PC-9 (cell line): Measurements from ENCODE around the gene NTM. TPM values are rescaled to one million over a fixed set of nuclear protein-coding genes. Genes with fewer than 3 reads are reported as not detected.

Experiments
- BruUV-seq: library from RNA; stranded (reverse); fragments of 400-500 nt; replicated peaks from 2 replicates; lab custom pipeline; 2021; lab: Mats Ljungman, UMichigan
- CTCF ChIA-PET: fragments of 300-600 bp; sonication (Branson Sonifier 250); formaldehyde crosslinking; loops from one replicate; lab custom pipeline; 2022; ENCODE audit warnings: antibody characterized with exemption; lab: Charles Lee
- POLR2A ChIA-PET: fragments of 300-600 bp; sonication (Branson Sonifier 250); formaldehyde crosslinking; loops from one replicate; lab custom pipeline; 2022; ENCODE audit warnings: antibody characterized with exemption; ENCODE audit not compliant: unreplicated experiment; lab: Charles Lee
- DNase-seq, 2 experiments: peaks; one replicate each; pipeline versions ENCODE4 v3.0.0 to v3.0.0-alpha.2; 2015 to 2022; ENCODE audit warnings: mixed read lengths in 1 of 2
- H2AFZ ChIP-seq: fragments of 200-600 bp; sonication (generic); 2 replicates; pipeline ENCODE4 v1.8.1; 2017; ENCODE audit warnings: antibody characterized with exemption
- H3F3A ChIP-seq: fragments of 200-600 bp; sonication (generic); 2 replicates; pipeline ENCODE4 v1.8.1; 2017; ENCODE audit warnings: antibody characterized with exemption, mild to moderate bottlenecking, low read depth; ENCODE audit not compliant: insufficient read depth
- H3K27ac ChIP-seq: fragments of 200-600 bp; sonication (generic); 2 replicates; pipeline ENCODE4 v1.6.1; 2016; ENCODE audit warnings: mixed run types
- H3K27me3 ChIP-seq: fragments of 200-600 bp; sonication (generic); 2 replicates; pipeline ENCODE4 v1.6.1; 2016; ENCODE audit warnings: low read depth, mixed run types; ENCODE audit not compliant: insufficient read depth
- H3K36me3 ChIP-seq: fragments of 200-600 bp; sonication (generic); 2 replicates; pipeline ENCODE4 v1.6.1; 2016; ENCODE audit warnings: low read depth, mixed run types
- H3K4me1 ChIP-seq: fragments of 200-600 bp; sonication (generic); replicated peaks from 2 replicates; pipeline ENCODE4 v1.6.1; 2016; ENCODE audit warnings: mixed run types; ENCODE audit not compliant: insufficient read depth
- H3K4me2 ChIP-seq: fragments of 200-600 bp; sonication (generic); 2 replicates; pipeline ENCODE4 v1.6.1; 2017; ENCODE audit warnings: mixed run types
- H3K4me3 ChIP-seq: fragments of 200-600 bp; sonication (generic); 2 replicates; pipeline ENCODE4 v1.6.1; 2016; ENCODE audit warnings: mixed run types
- H3K79me2 ChIP-seq: fragments of 200-600 bp; sonication (generic); 2 replicates; pipeline ENCODE4 v1.6.1; 2017; ENCODE audit warnings: low read depth, mixed run types
- H3K9me2 ChIP-seq: fragments of 200-600 bp; sonication (generic); 2 replicates; pipeline ENCODE4 v1.8.1; 2017; ENCODE audit warnings: mild to moderate bottlenecking; ENCODE audit not compliant: insufficient read depth
- H3K9me3 ChIP-seq: fragments of 200-600 bp; sonication (generic); 2 replicates; pipeline ENCODE4 v1.8.1; 2016; ENCODE audit warnings: low read depth; ENCODE audit not compliant: insufficient read depth
- H4K20me1 ChIP-seq: fragments of 200-600 bp; sonication (generic); 2 replicates; pipeline ENCODE4 v1.8.1; 2017; ENCODE audit not compliant: insufficient read depth
- EZH2 ChIP-seq: fragments of 200-600 bp; sonication (generic); IDR thresholded peaks from 2 replicates; pipeline ENCODE4 v1.8.0; 2017; ENCODE audit warnings: antibody characterized with exemption, low read depth
- intact Hi-C: fragments of 100-400 bp; cut with micrococcal nuclease; formaldehyde crosslinking; loops from one replicate; pipeline ENCODE4 v1.10.0; 2022; ENCODE audit not compliant: unreplicated experiment
- total RNA-seq: library from RNA; stranded (reverse); gene quantifications from 2 replicates; pipeline ENCODE4 v1.2.3, GENCODE V29; 2021
- TF ChIP-seq, protein P1 (sequence below): fragments of 200-600 bp; sonication (generic); conservative IDR thresholded peaks from 2 replicates; pipeline ENCODE4 v1.6.1; 2017; ENCODE audit warnings: mixed run types, antibody characterized with exemption, mild to moderate bottlenecking, moderate library complexity

Gene NTM
- total RNA-seq, 1 experiment from 2014 or later = not detected

DNA sequence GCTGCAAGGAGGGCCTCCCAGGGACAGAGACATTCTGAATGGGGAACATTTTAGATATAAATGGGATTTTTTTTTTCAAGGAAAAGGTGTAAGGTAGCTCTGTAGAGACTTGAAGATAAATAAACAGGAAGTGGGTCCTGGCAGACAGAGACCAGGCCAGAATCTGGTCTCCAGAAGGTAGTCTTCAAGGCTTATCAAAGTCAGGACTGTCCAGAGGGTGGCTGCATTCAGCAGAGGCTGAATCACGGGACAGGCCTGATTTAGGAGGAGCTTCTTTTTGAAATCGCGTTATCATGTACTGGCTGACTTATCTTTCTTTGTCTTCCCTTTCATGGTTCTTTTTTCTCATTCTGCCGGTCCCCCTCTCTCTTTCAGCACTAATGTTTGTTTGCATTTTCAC lies 542.9 kb downstream of the NTM start:
- ChIA-PET CTCF (no interaction called here), POLR2A (no interaction called here)
- no TSS peak for BruUV-seq
- Histone ChIP-seq H3K9me3 (no peaks in the 10 kb centered on the region), H2AFZ (no peak overlapping the region), H3K36me3 (no peaks in the 10 kb centered on the region), H3K4me1 (no peaks in the 10 kb centered on the region), H3F3A (no peaks in the 10 kb centered on the region), H3K4me3 (no peak overlapping the region), H4K20me1 (no peaks in the 10 kb centered on the region), H3K9me2 (no peaks in the 10 kb centered on the region), H3K4me2 (no peak overlapping the region), H3K27ac (no peak overlapping the region), H3K27me3 (peaks cover 15% of the 10 kb centered on the region; the same call in 1 of the 2 replicates), H3K79me2 (no peaks in the 10 kb centered on the region)
- intact Hi-C loops = no loop called here
- TF ChIP-seq EZH2 = no peak
- TF ChIP-seq, protein P1, sequence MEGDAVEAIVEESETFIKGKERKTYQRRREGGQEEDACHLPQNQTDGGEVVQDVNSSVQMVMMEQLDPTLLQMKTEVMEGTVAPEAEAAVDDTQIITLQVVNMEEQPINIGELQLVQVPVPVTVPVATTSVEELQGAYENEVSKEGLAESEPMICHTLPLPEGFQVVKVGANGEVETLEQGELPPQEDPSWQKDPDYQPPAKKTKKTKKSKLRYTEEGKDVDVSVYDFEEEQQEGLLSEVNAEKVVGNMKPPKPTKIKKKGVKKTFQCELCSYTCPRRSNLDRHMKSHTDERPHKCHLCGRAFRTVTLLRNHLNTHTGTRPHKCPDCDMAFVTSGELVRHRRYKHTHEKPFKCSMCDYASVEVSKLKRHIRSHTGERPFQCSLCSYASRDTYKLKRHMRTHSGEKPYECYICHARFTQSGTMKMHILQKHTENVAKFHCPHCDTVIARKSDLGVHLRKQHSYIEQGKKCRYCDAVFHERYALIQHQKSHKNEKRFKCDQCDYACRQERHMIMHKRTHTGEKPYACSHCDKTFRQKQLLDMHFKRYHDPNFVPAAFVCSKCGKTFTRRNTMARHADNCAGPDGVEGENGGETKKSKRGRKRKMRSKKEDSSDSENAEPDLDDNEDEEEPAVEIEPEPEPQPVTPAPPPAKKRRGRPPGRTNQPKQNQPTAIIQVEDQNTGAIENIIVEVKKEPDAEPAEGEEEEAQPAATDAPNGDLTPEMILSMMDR = no peak
- no peak for DNase-seq

DNA sequence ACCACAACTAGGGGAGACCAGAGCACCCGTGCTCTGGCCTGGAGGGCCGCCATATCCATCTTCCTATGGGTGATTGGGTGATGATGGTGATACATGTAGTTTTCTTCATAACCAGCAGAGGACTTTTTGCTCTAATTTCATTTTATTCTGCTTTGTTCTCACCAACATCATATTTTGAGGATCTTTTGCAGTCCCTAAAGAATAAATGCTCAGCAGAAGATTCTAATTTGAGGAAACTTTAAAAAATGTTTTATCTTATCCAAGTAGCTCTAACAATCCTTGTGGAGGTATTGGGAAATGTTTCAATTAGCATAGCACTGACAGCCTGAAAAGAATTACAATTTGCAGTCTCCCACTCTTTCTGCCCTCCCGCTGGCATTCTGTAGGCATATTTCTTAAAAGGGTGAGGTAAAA lies 544.0 kb downstream of the NTM start:
- no peak for DNase-seq
- ChIA-PET CTCF (no interaction called here), POLR2A (no interaction called here)
- no peak overlapping the region for H3K27ac ChIP-seq
- H3K79me2 ChIP-seq = no peaks in the 10 kb centered on the region
- no peaks in the 10 kb centered on the region for H3K9me3 ChIP-seq
- H3K27me3 ChIP-seq = peaks cover 7% of the 10 kb centered on the region; the same call in 1 of the 2 replicates
- intact Hi-C loops = no loop called here
- no TSS peak for BruUV-seq
- no peaks in the 10 kb centered on the region for H3K36me3 ChIP-seq
- H3K4me2 ChIP-seq = no peak overlapping the region
- no peaks in the 10 kb centered on the region for H4K20me1 ChIP-seq
- no peaks in the 10 kb centered on the region for H3K9me2 ChIP-seq
- H3K4me1 ChIP-seq = no peaks in the 10 kb centered on the region
- no peaks in the 10 kb centered on the region for H3F3A ChIP-seq
- no peak overlapping the region for H3K4me3 ChIP-seq
- H2AFZ ChIP-seq = no peak overlapping the region
- TF ChIP-seq EZH2 = no peak

DNA sequence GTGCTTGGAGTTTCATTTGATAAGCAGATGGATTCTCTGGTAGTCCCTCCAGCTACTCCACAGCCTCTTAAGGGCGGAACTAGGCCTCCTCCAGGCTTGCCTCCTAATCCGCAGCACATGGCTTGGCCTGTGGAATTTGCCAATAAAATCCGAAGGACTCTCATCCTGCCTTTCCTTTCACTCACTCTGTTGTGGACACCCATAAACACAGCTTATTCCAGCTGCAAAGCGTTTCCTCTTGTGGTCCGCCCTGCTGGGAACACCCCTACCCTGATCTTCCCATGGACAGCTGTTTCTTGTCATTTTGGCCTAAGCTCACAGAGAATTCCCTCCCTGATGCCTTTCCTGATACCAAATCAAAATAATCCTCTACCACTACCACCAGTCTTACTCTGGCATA lies 546.2 kb downstream of the NTM start:
- DNase-seq = no peak
- no peak for TF ChIP-seq EZH2
- TF ChIP-seq, protein P1 = no peak

More for the DNA sequence above, 546.2 kb downstream of the NTM start:
- no peak overlapping the region for H3K4me2 ChIP-seq
- H3K36me3 ChIP-seq = no peaks in the 10 kb centered on the region
- H3K4me3 ChIP-seq = no peak overlapping the region
- no peaks in the 10 kb centered on the region for H3K79me2 ChIP-seq
- peaks cover 7% of the 10 kb centered on the region; the same call in 1 of the 2 replicates for H3K27me3 ChIP-seq
- no peak overlapping the region for H2AFZ ChIP-seq
- ChIA-PET POLR2A (no interaction called here), CTCF (no interaction called here)
- H3K9me3 ChIP-seq = no peaks in the 10 kb centered on the region
- H4K20me1 ChIP-seq = no peaks in the 10 kb centered on the region
- no TSS peak for BruUV-seq
- intact Hi-C loops = no loop called here
- H3K27ac ChIP-seq = no peak overlapping the region
- no peaks in the 10 kb centered on the region for H3K9me2 ChIP-seq
- H3F3A ChIP-seq = no peaks in the 10 kb centered on the region
- H3K4me1 ChIP-seq = no peaks in the 10 kb centered on the region
